CD4-positive, alpha-beta memory T cell (primary cell): ENCODE measurements around the gene NAP1L5. TPM values are rescaled to one million over a fixed set of nuclear protein-coding genes. Genes with fewer than 3 reads are reported as not detected.

Source experiments
- polyA plus RNA-seq, 2 donors: library from polyadenylated mRNA; unstranded; fragments of 300-500 nt; fragmentation: Illumina TruSeq; gene quantifications; one replicate each; pipeline ENCODE4 v1.2.3, GENCODE V29; 2021
- total RNA-seq, 2 experiments: library from RNA; stranded (reverse); gene quantifications; one replicate each; pipeline ENCODE4 v1.2.3, GENCODE V29; 2021

Gene NAP1L5
- total and polyA plus RNA-seq, 4 experiments from 2014 or later: 1.2 to 3.9 (median 2.5) TPM

Other genes starting within 250 kb of the NAP1L5 start
- gene HERC5, start 240.7 kb downstream of the NAP1L5 start, total RNA-seq: 10 to 100 TPM; 18.6 to 22.1 TPM
- 10 to 100 TPM; 14.4 to 17.7 TPM for gene HERC5, start 240.7 kb downstream of the NAP1L5 start, polyA plus RNA-seq
- 10 to 100 TPM; 54.5 to 60.4 TPM for gene PYURF, start 174.1 kb downstream of the NAP1L5 start, total RNA-seq
- gene PYURF, start 174.1 kb downstream of the NAP1L5 start, polyA plus RNA-seq: 100 to 1,000 TPM; 260 to 446 TPM
- gene HERC3, start 105.3 kb downstream of the NAP1L5 start, total RNA-seq: 10 to 100 TPM; 95.5 to 97.1 TPM
- gene HERC3, start 105.3 kb downstream of the NAP1L5 start, polyA plus RNA-seq: 10 to 100 TPM; 39.9 to 44.8 TPM